Stomach (tissue), 4 donors: ENCODE data around the gene ZNF24.

Experiments used
- EP300 ChIP-seq: sonication (generic); formaldehyde crosslinking; IDR thresholded peaks from one replicate; pipeline ENCODE4 v1.6.1; 2017; ENCODE audit warnings: antibody characterized with exemption
- POLR2AphosphoS5 ChIP-seq, 3 donors: sonication (generic); formaldehyde crosslinking; IDR thresholded peaks; one replicate each; pipeline ENCODE4 v1.6.1; 2016; ENCODE audit warnings: antibody characterized with exemption in 3 of 3
- TF ChIP-seq, protein P1 (sequence below), 7 experiments: fragments of 450-650 bp in 4 of 7; fragments of 200-600 bp in 3 of 7; sonication (generic) in 3 of 7; IDR thresholded peaks; one replicate each; pipeline ENCODE4 v1.5.1; 2016 to 2019; ENCODE audit warnings: antibody characterized with exemption in 7 of 7, control low read depth in 2 of 7, mild to moderate bottlenecking in 1 of 7

DNA sequence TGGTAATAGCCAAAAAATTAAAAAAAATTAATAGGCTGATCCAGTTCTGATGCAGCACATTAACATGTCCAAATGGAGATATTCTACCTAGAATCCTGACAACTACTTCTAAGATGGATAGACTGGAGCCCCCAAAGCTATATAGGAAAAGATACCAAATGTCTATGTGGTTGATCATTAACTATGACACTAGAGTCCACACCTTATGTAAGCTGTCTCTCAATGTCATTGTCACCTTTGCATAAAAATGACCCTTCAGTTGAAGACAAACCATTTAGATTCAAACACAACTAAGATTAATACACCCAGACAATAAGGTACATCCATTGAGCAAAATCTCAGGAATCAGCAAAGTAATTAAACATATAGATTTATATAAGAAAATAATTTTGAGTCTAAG, 18.3 kb upstream of the ZNF24 start:
- TF ChIP-seq EP300 (no peak), POLR2AphosphoS5 (IDR thresholded peaks at IDR 0.05) (no peak)
- TF ChIP-seq, protein P1, sequence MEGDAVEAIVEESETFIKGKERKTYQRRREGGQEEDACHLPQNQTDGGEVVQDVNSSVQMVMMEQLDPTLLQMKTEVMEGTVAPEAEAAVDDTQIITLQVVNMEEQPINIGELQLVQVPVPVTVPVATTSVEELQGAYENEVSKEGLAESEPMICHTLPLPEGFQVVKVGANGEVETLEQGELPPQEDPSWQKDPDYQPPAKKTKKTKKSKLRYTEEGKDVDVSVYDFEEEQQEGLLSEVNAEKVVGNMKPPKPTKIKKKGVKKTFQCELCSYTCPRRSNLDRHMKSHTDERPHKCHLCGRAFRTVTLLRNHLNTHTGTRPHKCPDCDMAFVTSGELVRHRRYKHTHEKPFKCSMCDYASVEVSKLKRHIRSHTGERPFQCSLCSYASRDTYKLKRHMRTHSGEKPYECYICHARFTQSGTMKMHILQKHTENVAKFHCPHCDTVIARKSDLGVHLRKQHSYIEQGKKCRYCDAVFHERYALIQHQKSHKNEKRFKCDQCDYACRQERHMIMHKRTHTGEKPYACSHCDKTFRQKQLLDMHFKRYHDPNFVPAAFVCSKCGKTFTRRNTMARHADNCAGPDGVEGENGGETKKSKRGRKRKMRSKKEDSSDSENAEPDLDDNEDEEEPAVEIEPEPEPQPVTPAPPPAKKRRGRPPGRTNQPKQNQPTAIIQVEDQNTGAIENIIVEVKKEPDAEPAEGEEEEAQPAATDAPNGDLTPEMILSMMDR (IDR thresholded peaks at IDR 0.05): no peak
